GM12878 (cell line): ENCODE measurements around the gene CD52. TPM values are rescaled to one million over a fixed set of nuclear protein-coding genes. Genes with fewer than 3 reads are reported as not detected.

Experiments used
- ATAC-seq: fragments of 200-7000 bp; cut with Tn5 transposase; 3 replicates; pipeline ENCODE4 v1.9.1; 2020; ENCODE audit warnings: mild to moderate bottlenecking, moderate library complexity
- BruUV-seq: library from RNA; stranded (reverse); fragments of 400-500 nt; replicated peaks from 2 replicates; lab custom pipeline; 2021; lab: Mats Ljungman, UMichigan
- CTCF ChIA-PET: fragments of 300-600 bp; sonication (Branson Sonifier 250); formaldehyde crosslinking; extraction: SDS; loops from one replicate; lab custom pipeline; 2021; ENCODE audit warnings: inconsistent platforms; lab: Yijun Ruan, JAX
- POLR2A ChIA-PET: fragments of 350-600 bp; formaldehyde crosslinking; extraction: SDS; loops from one replicate; lab custom pipeline; 2021; ENCODE audit warnings: inconsistent platforms; lab: Charles Lee
- RAD21 ChIA-PET: fragments of 300-600 bp; sonication (Branson Sonifier 250); formaldehyde crosslinking; loops from one replicate; lab custom pipeline; 2023; ENCODE audit warnings: antibody characterized with exemption; ENCODE audit not compliant: unreplicated experiment; lab: Charles Lee
- SMC1A ChIA-PET: fragments of 300-600 bp; sonication (Branson Sonifier 250); formaldehyde crosslinking; loops from one replicate; lab custom pipeline; 2023; ENCODE audit not compliant: unreplicated experiment, uncharacterized antibody; lab: Charles Lee
- DNase-seq: peaks from one replicate; pipeline ENCODE4 v3.0.0-alpha.2; 2011; ENCODE audit warnings: low read depth, low spot score
- FAIRE-seq: peaks from 3 replicates; lab custom pipeline; 2011; peaks lifted over from hg19 to GRCh38; lab: Jason Lieb, UNC
- H2AFZ ChIP-seq: 2 replicates; pipeline ENCODE4 v1.6.0; 2011; ENCODE audit warnings: low read depth, low read length, control low read depth; ENCODE audit not compliant: control insufficient read depth
- H3K27ac ChIP-seq: 2 replicates; pipeline ENCODE4 v1.5.1; 2011; ENCODE audit warnings: control low read depth; ENCODE audit not compliant: control insufficient read depth, insufficient read depth
- H3K27me3 ChIP-seq, 2 experiments: replicated peaks in 1 of 2; 2 replicates each; pipeline versions ENCODE4 v1.6.0 to v1.6.1; 2011; ENCODE audit warnings: low read length in 1 of 2; ENCODE audit not compliant: control insufficient read depth in 2 of 2, insufficient read depth in 2 of 2
- H3K36me3 ChIP-seq, 2 experiments: 2 replicates each; pipeline ENCODE4 v1.5.1; 2011; ENCODE audit warnings: low read length in 1 of 2; ENCODE audit not compliant: control insufficient read depth in 2 of 2, insufficient read depth in 2 of 2
- H3K4me1 ChIP-seq: 2 replicates; pipeline ENCODE4 v1.6.1; 2011; ENCODE audit warnings: mild to moderate bottlenecking, low read length, moderate library complexity, mixed read lengths; ENCODE audit not compliant: control insufficient read depth, insufficient read depth
- H3K4me2 ChIP-seq: 2 replicates; pipeline ENCODE4 v1.6.0; 2011; ENCODE audit warnings: control low read depth; ENCODE audit not compliant: control insufficient read depth, insufficient read depth
- H3K4me3 ChIP-seq: fragments of 200-600 bp; sonication (generic); 2 replicates; pipeline ENCODE4 v1.5.1; 2016
- H3K79me2 ChIP-seq: 2 replicates; pipeline ENCODE4 v1.6.0; 2011; ENCODE audit warnings: low read length; ENCODE audit not compliant: control insufficient read depth, insufficient read depth
- H3K9ac ChIP-seq: 2 replicates; pipeline ENCODE4 v1.8.0; 2011; ENCODE audit warnings: low read length, control low read depth, mixed read lengths; ENCODE audit not compliant: control insufficient read depth, insufficient read depth
- H3K9me3 ChIP-seq: replicated peaks from 3 replicates; pipeline ENCODE4 v1.5.1; 2011; ENCODE audit warnings: mild to moderate bottlenecking, low read length; ENCODE audit not compliant: control insufficient read depth, insufficient read depth
- H4K20me1 ChIP-seq: 2 replicates; pipeline ENCODE4 v1.6.0; 2011; ENCODE audit not compliant: control insufficient read depth, insufficient read depth
- ASH2L ChIP-seq: fragments of 300-600, 200-600 bp; sonication (generic); IDR thresholded peaks from 2 replicates; pipeline ENCODE4 v1.6.1; 2017; ENCODE audit warnings: low read depth, mild to moderate bottlenecking, borderline replicate concordance
- CBX3 ChIP-seq: fragments of 200-600 bp; sonication (generic); IDR thresholded peaks from 2 replicates; pipeline ENCODE4 v1.6.1; 2016; ENCODE audit warnings: low read depth, borderline replicate concordance
- FOXM1 ChIP-seq: IDR thresholded peaks from 2 replicates; pipeline ENCODE4 v1.6.1; 2012; ENCODE audit warnings: low read depth, mild to moderate bottlenecking, inconsistent platforms, low read length, moderate library complexity
- MLLT1 ChIP-seq: fragments of 450-650 bp; IDR thresholded peaks from 2 replicates; pipeline ENCODE4 v1.6.1; 2016; ENCODE audit warnings: mild to moderate bottlenecking
- MYB ChIP-seq: fragments of 150-350 bp; IDR thresholded peaks from 2 replicates; pipeline ENCODE4 v1.6.1; 2014; ENCODE audit warnings: mild to moderate bottlenecking, low read depth, low read length, borderline replicate concordance
- NBN ChIP-seq: fragments of 450-650 bp; IDR thresholded peaks from 2 replicates; pipeline ENCODE4 v1.6.1; 2016
- NFYA ChIP-seq: IDR thresholded peaks from 2 replicates; pipeline ENCODE4 v1.6.1; 2011; ENCODE audit warnings: low read depth, mild to moderate bottlenecking, low read length, improper control_type of control experiment, borderline replicate concordance
- NR2F1 ChIP-seq: fragments of 450-650 bp; conservative IDR thresholded peaks from 2 replicates; pipeline ENCODE4 v1.6.1; 2017; ENCODE audit warnings: mild to moderate bottlenecking
- SMC3 ChIP-seq: IDR thresholded peaks from 2 replicates; pipeline ENCODE4 v1.6.1; 2011; ENCODE audit warnings: low read length, improper control_type of control experiment, borderline replicate concordance
- SPI1 ChIP-seq: IDR thresholded peaks from 2 replicates; pipeline ENCODE4 v1.6.1; 2011; ENCODE audit warnings: low read depth, mild to moderate bottlenecking, low read length, moderate library complexity, borderline replicate concordance; ENCODE audit not compliant: insufficient read depth
- ZBTB40 ChIP-seq: fragments of 450-650 bp; IDR thresholded peaks from 2 replicates; pipeline ENCODE4 v1.6.1; 2016; ENCODE audit warnings: mild to moderate bottlenecking, moderate library complexity, borderline replicate concordance
- ZNF622 ChIP-seq: fragments of 450-650 bp; IDR thresholded peaks from 2 replicates; pipeline ENCODE4 v1.6.1; 2017; ENCODE audit warnings: mild to moderate bottlenecking, inconsistent platforms
- ZZZ3 ChIP-seq: IDR thresholded peaks from 2 replicates; pipeline ENCODE4 v1.6.1; 2011; ENCODE audit warnings: low read depth; ENCODE audit not compliant: control insufficient read depth, insufficient read length
- WGBS: methylation state at CpG from one replicate; pipeline ENCODE4 v1.1.6; 2016; ENCODE audit warnings: low lambda C conversion rate; ENCODE audit not compliant: insufficient replicate concordance, insufficient coverage; ENCODE audit errors: missing lambda C conversion rate; 5-methylcytosine and 5-hydroxymethylcytosine counted together
- in situ Hi-C: fragments of 300-500 bp; cut with MboI; formaldehyde crosslinking; loops from 9 replicates; pipeline ENCODE4 v1.14.3; 2018; ENCODE audit warnings: mixed read lengths
- intact Hi-C: fragments of 100-400 bp; cut with micrococcal nuclease; formaldehyde crosslinking; loops from one replicate; pipeline ENCODE4 v1.14.2; 2022; ENCODE audit not compliant: unreplicated experiment
- polyA plus RNA-seq, 11 experiments: library from polyadenylated mRNA; depleted of rRNA in 4 of 11; unstranded in 6 of 11; stranded (reverse) in 5 of 11; fragments of >200 nt; fragmentation: Nextera tagmentation in 4 of 11; fragmentation: Illumina TruSeq in 1 of 11; extraction: Ambion mirVana in 4 of 11; extraction: Trizol in 1 of 11; gene quantifications; 1 replicate in 1 of 11; 2 replicates in 10 of 11; pipeline versions ENCODE4 v1.2.1 to v1.2.3, GENCODE V29; 2011 to 2016; ENCODE audit warnings: inconsistent platforms in 2 of 11, missing spikeins in 2 of 11, low read depth in 1 of 11
- total RNA-seq, 4 experiments: library from RNA; depleted of rRNA in 3 of 4; stranded (reverse); fragments of >200 nt in 3 of 4; fragmentation: Illumina TruSeq in 1 of 4; extraction: Trizol in 1 of 4; gene quantifications; 2 replicates each; pipeline versions ENCODE4 v1.2.1 to v1.2.3, GENCODE V29; 2013 to 2021
- TF ChIP-seq, protein P1 (sequence below): IDR thresholded peaks from 2 replicates; pipeline ENCODE4 v1.6.1; 2011; ENCODE audit warnings: borderline replicate concordance, low read depth, mild to moderate bottlenecking, moderate library complexity, low read length; ENCODE audit not compliant: insufficient read depth, poor library complexity, severe bottlenecking
- TF ChIP-seq, protein P2 (sequence below): IDR thresholded peaks from 2 replicates; pipeline ENCODE4 v1.6.1; 2012; ENCODE audit warnings: low read depth, low read length, improper control_type of control experiment

CD52 gene
- total and polyA plus RNA-seq, 10 of the 15 experiments (the other 5 are each of a cell fraction or from before 2014, with no cell fraction given): 237 to 2,736 (median 532) TPM

DNA sequence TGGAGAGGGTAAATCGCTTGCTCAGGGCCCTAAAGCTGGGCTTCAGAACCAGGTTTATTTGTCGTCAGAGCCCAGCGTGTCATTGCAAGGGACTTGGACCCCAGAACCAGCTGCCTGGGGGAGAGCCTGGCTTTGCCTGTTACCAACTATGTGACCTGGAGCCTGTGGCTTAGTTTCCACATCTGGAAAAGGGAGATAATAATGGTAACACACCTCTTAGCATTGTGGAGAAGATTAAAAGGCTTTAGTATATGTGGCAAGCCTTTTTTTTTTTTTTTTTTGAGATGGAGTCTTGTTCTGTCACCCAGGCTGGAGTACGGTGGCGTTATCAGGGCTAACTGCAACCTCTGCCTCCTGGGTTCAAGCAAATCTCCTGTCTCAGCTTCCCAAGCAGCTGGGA lies 12.5 kb downstream of the CD52 start:
- no peak for FAIRE-seq
- ChIA-PET SMC1A (interaction anchor here (0.7 to 1.5 kb wide), 5 partner anchors 14 to 87 kb away, joined by 3 to 4 read pairs (median 3); no protein-coding TSS in a partner anchor), CTCF (interaction anchor here (1.4 to 7.3 kb wide), 5 partner anchors 34 to 56 kb away, joined by 3 to 47 read pairs (median 5); no protein-coding TSS in a partner anchor), POLR2A (no interaction called here), RAD21 (no interaction called here)
- no peak overlapping the region for H3K4me3 ChIP-seq
- no peak overlapping the region for H3K4me2 ChIP-seq
- H4K20me1 ChIP-seq: no peaks in the 10 kb centered on the region
- no peak overlapping the region for H2AFZ ChIP-seq
- intact Hi-C loops (no loop called here), in situ Hi-C loops (no loop called here)
- no peak overlapping the region for H3K9ac ChIP-seq
- no peaks in the 10 kb centered on the region; a peak in 2 of 4 replicates for H3K27me3 ChIP-seq
- DNase-seq: no peak
- ATAC-seq: no peak
- H3K9me3 ChIP-seq: no peaks in the 10 kb centered on the region
- H3K27ac ChIP-seq: no peak overlapping the region
- WGBS: 41% methylated on average over 3 of the region's 5 CpGs
- BruUV-seq: no TSS peak
- no peak for TF ChIP-seq MLLT1
- no peak for TF ChIP-seq NFYA
- TF ChIP-seq SMC3: no peak
- TF ChIP-seq ZNF622: no peak
- no peak for TF ChIP-seq SPI1
- no peak for TF ChIP-seq ZBTB40
- no peak for TF ChIP-seq NR2F1
- TF ChIP-seq, protein P1, sequence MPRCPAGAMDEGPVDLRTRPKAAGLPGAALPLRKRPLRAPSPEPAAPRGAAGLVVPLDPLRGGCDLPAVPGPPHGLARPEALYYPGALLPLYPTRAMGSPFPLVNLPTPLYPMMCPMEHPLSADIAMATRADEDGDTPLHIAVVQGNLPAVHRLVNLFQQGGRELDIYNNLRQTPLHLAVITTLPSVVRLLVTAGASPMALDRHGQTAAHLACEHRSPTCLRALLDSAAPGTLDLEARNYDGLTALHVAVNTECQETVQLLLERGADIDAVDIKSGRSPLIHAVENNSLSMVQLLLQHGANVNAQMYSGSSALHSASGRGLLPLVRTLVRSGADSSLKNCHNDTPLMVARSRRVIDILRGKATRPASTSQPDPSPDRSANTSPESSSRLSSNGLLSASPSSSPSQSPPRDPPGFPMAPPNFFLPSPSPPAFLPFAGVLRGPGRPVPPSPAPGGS: no peak
- no peak for TF ChIP-seq CBX3
- TF ChIP-seq ZZZ3: no peak
- TF ChIP-seq, protein P2, sequence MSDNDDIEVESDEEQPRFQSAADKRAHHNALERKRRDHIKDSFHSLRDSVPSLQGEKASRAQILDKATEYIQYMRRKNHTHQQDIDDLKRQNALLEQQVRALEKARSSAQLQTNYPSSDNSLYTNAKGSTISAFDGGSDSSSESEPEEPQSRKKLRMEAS: no peak
- no peak for TF ChIP-seq FOXM1
- TF ChIP-seq MYB: no peak
- TF ChIP-seq ASH2L: no peak
- TF ChIP-seq NBN: no peak
- no peaks in the 10 kb centered on the region for H3K36me3 ChIP-seq
- no peaks in the 10 kb centered on the region for H3K79me2 ChIP-seq
- H3K4me1 ChIP-seq: no peaks in the 10 kb centered on the region
